ENCODE measurements around the gene PHF13. TPM values are rescaled to one million over a fixed set of nuclear protein-coding genes. Genes with fewer than 3 reads are reported as not detected.

Gene PHF13
- total RNA-seq, 1 donor from 2014 or later: 10.2 TPM

GRCh38 chr1:6602669-6603237 is 10.8 kb upstream of the PHF13 start, which contains the start of gene KLHL21:
TSS of gene KLHL21 (minus strand) at chr1:6602869. CDS start at chr1:6602817, 52 bp downstream.
- peak; percentile 91 for DNase-seq

DNA sequence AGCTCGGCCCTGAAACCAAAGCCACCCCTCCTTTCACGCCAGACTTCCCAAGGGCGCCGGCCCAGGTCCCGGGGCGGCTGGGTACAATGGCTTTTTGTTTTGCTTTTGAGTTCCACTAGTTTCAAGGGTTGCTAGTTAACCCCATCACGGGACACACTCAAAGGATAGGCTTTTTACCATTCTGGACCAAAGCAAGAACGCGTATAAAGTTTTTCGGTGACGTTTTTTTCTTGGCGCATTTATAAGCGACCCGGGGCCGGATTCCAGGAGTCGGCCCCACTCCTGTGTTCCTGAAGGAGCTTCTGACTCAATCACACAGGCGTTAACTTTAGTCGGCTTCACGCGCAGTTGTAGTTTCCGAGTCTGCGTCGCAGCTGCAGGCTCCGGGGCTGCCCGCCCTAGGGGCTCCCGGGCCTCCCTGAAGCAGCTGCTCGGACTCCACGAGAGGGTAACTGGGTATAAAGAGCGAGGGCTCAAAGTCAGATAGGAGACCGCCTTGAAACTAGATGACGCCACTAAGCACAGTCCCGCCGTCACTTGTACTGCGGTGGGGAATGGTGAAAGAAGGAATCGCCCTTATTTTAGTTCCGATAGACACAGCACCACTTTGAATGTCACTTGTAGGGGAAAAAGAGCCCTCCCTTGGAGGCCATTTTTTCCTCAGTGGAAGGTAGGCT is 10.2 kb upstream of the PHF13 start:
- DNase-seq: peak; percentile 81

DNA sequence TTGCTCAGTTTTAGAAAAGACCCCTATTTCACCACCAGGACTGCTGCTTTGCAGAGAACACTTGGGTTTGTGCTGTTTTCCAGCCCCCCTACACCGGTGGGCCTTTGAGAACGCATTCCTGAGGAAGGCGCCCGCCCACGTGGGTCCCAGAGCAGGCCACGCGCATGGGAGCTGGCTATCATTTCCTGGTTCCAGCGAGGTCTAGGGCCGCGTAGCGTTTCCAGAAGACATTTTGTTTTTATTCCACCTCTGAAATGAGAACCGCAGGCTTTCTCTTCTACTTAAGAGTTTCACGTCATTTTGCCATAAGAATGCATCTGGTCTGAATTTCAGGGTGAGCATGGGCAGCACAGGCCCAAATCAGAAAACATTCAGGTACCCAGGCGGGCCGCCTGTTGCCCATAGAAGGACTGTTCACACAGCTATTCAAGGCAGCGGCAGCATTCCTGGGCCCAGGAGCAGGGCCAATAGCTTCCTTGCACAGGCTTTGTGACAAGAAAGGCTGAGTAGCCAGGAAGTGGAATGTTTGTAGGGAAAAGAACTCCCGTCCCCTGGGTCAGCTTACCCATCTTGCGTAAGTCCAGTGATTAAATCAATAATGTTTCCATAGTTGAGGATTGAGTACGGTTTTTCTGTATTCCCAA is 9.5 kb upstream of the PHF13 start:
- DNase-seq: peak; percentile 92

- peak; percentile 65 for DNase-seq
Observed at GRCh38 chr1:6612641-6613360, 730 bp upstream of the PHF13 start.

DNA sequence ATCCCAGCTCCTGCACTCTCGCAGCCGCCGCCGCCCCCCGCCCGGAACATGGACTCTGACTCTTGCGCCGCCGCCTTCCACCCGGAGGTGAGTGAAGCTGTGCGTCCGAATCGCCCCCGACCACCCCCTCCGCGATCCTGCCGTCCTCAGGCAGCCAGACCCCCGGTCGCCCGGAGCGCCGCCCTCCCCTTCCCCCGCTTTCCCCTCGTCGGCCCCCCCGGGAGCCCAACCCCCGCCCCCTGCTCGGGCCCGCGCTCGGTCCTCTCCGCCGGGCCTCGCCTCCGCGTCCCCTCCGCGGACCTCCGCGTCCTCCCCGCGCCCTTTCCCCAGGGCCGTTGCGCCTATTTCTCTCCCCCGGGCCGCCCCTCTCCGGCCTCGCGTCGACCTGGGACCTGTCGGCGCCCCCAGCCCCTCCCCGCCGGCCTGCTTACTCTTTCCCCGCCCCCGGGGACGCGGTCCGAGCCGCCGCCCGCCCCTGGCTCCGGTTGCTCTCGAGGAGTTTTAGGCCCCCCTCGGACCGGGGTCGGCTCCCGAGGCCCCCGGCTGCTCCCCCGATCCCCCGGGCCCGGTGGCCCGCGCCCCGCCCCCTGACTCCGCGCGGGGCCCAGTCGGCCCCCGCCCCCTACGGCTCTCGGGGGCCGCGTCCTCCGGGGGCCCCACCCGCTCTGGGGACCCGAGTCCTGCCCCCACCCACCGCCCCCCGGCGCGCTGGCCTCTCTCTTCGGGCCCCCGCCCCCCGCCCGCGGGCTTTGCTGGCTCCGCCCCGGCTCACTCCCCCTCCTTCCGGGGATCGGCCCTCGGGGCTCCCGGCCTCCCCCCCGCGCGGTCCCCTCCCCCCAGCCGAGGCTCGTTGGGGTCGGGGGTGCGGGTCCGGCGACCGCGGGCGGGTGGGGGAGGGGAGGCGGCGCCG is 743 bp downstream of the PHF13 start:
- DNase-seq: peak; percentile 23

GRCh38 chr1:6614929-6615785 is 1.6 kb downstream of the PHF13 start:
- peak; percentile 22 for DNase-seq

DNA sequence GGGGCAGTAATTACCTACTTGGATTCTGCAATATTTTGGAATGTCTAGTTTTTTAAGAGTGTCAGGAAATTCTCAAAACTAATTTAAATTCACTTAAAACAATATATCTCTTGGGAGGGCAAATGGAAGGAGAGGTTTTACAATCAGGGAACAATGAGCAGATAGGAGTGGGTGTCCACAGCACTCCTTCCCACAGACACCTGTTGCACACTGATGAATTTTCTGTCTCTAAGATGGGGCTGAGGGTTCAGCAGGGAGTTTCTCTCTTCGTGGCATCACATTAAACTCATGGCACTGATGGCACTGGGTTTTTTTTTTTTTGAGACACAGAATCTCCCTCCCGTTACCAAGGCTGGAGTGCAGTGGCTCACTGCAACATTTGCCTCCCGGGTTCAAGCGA is 5.5 kb downstream of the PHF13 start:
- DNase-seq: no peak

GRCh38 chr1:6621429-6622391 is 8.2 kb downstream of the PHF13 start:
- DNase-seq: no peak

- DNase-seq: no peak
Observed at GRCh38 chr1:6622396-6623152, 9.0 kb downstream of the PHF13 start.

DNA sequence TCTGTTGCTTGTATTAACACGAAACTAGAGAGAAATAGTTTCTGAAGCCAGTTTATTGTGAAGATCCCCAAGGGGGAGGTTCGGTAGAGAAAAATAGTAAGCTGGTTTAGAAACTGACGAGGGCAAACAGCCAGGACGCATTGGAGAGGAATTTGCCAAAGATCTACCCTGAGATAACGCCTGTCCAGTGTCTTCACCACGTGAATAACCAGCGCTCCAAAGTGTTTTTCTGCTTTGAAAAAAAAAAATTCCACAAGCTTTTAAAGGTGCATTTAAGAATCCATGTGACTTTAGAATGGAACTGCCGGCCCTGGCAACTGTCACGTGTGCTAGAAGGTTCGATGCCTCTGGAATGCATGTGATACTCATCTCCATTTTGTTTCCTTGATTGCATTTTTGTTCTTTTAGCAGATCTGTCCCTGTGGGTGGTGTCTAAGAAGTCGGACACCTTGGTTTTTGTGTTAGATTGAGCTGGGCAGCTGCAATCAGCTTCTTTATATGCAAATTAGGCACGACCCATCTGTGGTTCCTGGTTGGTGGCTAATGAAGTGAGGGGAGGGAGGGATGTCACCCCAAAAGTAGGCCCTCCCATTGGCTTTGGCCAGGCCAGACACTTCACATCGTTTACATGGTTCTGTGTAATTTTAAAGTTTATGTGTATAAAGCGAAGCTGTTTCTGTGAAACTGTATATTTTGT is 9.9 kb downstream of the PHF13 start:
- DNase-seq: no peak

GRCh38 chr1:6624710-6625583 is 11.4 kb downstream of the PHF13 start, which contains the start of gene THAP3:
TSS of gene THAP3 (plus strand) at chr1:6624868. CDS start at chr1:6625219, 351 bp downstream.
- DNase-seq: peak; percentile 91

DNA sequence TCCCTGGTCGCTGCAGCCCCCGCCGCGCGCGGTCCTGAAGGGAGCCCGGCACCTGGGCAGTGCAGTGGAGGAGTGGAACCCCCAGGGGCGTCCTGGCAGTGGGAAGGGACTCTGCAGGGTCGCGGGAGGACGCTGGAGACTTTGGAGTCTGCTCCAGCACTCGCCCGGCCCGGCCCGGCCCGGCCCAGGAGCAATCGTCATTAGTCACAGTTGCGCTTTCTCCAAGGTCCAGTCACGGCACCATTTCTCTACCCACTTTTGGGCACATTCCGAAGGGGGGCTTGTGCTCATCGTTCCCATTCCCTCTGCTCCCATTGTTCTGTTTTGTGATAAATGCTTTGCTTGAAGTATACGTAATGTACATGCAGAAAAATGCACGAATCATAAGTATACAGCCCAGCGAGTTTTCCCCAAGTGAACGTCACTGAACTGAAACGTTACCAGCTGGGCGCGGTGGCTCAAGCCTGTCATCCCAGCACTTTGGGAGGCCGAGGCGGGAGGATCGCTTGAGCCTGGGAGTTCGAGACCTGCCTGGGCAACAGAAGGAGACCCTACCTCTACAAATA is 12.1 kb downstream of the PHF13 start:
- peak; percentile 80 for DNase-seq

- DNase-seq: no peak
Observed at GRCh38 chr1:6627031-6627430, 13.5 kb downstream of the PHF13 start.

GRCh38 chr1:6627841-6628545 is 14.5 kb downstream of the PHF13 start:
- DNase-seq: no peak

GRCh38 chr1:6628971-6629479 is 15.5 kb downstream of the PHF13 start:
- DNase-seq: no peak

- DNase-seq: no peak
Observed at GRCh38 chr1:6630027-6630426, 16.5 kb downstream of the PHF13 start.
